ENCODE results near the gene PHACTR3. TPM values are rescaled to one million over a fixed set of nuclear protein-coding genes. Genes with fewer than 3 reads are reported as not detected.

Gene PHACTR3
- total RNA-seq, 6 donors from 2014 or later = 5.5 to 30.8 (median 11.4) TPM

DNA sequence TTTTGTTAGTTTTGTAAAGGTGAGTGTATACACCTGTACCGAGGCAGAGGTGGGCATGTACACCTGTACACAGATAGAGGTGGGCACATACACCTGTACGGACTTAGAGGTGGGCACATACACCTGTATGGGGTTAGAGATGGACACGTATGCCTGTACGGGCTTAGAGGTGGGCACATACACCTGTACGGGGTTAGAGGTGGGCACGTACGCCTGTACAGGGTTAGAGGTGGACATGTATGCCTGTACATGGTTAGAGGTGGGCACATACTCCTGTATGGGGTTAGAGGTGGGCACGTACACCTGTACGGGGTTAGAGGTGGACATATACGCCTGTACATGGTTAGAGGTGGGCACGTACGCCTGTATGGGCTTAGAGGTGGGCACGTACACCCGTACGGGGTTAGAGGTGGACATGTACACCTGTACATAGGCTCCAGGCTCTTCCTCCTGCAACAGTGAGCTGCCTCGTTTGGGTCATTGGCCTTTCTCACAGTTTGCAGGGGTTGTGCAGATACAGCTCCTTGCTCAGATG, 63.7 kb downstream of the PHACTR3 start:
- no peak for TF ChIP-seq POLR2AphosphoS5 (IDR thresholded peaks at IDR 0.05)
- no peak for TF ChIP-seq EP300 (IDR thresholded peaks at IDR 0.05)
- no peak for TF ChIP-seq POLR2A (IDR thresholded peaks at IDR 0.05)
- TF ChIP-seq, protein P1, sequence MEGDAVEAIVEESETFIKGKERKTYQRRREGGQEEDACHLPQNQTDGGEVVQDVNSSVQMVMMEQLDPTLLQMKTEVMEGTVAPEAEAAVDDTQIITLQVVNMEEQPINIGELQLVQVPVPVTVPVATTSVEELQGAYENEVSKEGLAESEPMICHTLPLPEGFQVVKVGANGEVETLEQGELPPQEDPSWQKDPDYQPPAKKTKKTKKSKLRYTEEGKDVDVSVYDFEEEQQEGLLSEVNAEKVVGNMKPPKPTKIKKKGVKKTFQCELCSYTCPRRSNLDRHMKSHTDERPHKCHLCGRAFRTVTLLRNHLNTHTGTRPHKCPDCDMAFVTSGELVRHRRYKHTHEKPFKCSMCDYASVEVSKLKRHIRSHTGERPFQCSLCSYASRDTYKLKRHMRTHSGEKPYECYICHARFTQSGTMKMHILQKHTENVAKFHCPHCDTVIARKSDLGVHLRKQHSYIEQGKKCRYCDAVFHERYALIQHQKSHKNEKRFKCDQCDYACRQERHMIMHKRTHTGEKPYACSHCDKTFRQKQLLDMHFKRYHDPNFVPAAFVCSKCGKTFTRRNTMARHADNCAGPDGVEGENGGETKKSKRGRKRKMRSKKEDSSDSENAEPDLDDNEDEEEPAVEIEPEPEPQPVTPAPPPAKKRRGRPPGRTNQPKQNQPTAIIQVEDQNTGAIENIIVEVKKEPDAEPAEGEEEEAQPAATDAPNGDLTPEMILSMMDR (IDR thresholded peaks at IDR 0.05) = no peak
- no peaks in the 10 kb centered on the region for H3K27me3 ChIP-seq
- H3K4me3 ChIP-seq = no peak overlapping the region
- no peak overlapping the region for H3K27ac ChIP-seq
- no peak for DNase-seq
- no peaks in the 10 kb centered on the region for H3K36me3 ChIP-seq
- 77 to 89% methylated on average over 16 of the region's 16 CpGs for WGBS, 2 donors
- no peaks in the 10 kb centered on the region for H3K9me3 ChIP-seq
- H3K4me1 ChIP-seq = no peaks in the 10 kb centered on the region
- ATAC-seq (ENCODE audit: low FRiP score in 2 of 2) = no peak

DNA sequence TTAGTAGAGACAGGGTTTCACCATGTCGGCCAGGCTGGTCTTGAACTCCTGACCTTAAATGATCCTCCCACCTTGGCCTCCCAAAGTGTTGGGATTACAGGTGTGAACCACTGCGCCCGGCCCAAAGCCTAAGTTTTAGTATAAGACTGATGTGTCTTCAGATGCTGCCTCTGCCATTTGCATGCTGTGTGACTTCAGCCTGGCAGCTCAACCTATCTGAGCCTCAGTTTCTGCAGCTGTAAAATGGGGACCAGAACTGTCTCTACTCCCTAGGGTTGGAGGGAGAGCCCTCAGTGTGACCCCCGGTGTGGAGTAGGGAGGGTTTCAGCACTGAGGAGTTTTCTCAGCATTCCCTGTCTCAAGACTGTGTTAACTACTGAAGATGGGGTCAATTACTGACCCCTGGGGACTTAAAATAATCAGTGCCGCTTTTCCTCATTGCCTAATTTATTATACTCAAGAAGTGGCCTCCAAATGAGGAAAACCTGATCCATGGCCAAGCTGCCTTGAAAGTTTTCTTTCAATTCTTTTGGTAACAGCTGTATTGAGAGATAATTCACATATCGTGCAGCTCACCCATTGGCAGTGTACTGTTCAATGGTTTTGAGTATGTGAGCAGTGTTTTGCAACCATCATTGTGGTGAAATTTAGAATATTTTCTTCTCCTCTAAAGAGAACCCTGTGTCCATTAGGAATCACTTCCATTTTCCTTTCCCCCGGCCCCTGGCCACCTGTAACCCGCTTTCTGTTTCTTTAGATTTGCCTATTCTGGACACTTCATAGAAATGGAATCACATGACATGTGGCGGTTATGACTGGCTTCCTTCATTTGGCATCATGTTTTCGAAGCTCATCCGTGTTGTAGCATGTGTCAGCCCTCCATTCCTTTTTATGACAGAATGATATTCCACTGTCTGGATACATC, 64.8 kb downstream of the PHACTR3 start:
- Histone ChIP-seq H3K36me3 (no peaks in the 10 kb centered on the region), H3K27me3 (no peaks in the 10 kb centered on the region), H3K4me3 (no peak overlapping the region), H3K9me3 (no peaks in the 10 kb centered on the region), H3K4me1 (no peaks in the 10 kb centered on the region), H3K27ac (no peak overlapping the region)
- 86 to 90% methylated on average over 10 to 11 of the region's 11 CpGs for WGBS, 2 donors
- DNase-seq = no peak
- no peak for TF ChIP-seq EP300 (IDR thresholded peaks at IDR 0.05)
- ATAC-seq (ENCODE audit: low FRiP score in 2 of 2) = no peak

DNA sequence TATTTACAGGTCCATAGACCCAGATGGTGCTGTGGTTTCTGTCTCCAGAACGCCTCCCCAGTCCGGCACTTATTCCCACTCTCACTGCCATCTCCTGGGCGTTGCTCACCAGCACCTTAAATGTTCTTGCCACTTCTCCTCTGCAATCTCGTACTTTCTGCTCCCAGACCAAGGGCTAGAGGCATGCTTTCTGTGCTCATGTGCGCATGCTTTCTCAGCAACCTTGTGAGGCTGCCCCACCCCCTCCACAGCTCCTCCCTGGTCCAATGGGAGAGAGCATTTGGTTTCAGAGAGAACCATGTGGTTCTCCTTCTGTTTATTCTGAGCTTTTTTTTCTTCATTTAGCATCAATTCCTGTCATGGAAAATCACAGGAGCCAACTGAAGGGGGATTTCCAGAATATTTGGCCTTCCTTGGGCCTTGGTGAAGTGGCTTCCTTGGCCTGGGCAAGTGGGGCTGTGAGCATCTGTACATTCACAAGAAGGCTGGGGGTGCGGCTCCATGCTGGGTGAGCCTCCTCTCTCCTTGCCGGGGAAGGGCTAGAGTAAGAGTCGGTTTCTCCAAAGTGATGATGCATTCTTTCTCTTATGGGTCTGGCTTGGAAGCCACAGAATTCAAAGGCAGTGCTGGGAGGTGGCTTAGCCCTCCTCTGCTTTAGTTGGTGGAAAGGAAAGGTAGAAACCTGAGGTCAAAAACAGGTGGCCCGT, 66.6 kb downstream of the PHACTR3 start:
- H3K9me3 ChIP-seq = no peaks in the 10 kb centered on the region
- no peaks in the 10 kb centered on the region for H3K36me3 ChIP-seq
- TF ChIP-seq, protein P1 (IDR thresholded peaks at IDR 0.05) = no peak
- TF ChIP-seq POLR2AphosphoS5 (IDR thresholded peaks at IDR 0.05) (no peak), EP300 (IDR thresholded peaks at IDR 0.05) (no peak), POLR2A (IDR thresholded peaks at IDR 0.05) (no peak)
- ATAC-seq (ENCODE audit: low FRiP score in 2 of 2) (no peak), DNase-seq (no peak)
- no peaks in the 10 kb centered on the region for H3K27me3 ChIP-seq
- WGBS, 2 donors = 75 to 77% methylated on average over 9 of the region's 9 CpGs
- no peak overlapping the region for H3K27ac ChIP-seq
- H3K4me3 ChIP-seq = no peak overlapping the region
- H3K4me1 ChIP-seq = no peaks in the 10 kb centered on the region

DNA sequence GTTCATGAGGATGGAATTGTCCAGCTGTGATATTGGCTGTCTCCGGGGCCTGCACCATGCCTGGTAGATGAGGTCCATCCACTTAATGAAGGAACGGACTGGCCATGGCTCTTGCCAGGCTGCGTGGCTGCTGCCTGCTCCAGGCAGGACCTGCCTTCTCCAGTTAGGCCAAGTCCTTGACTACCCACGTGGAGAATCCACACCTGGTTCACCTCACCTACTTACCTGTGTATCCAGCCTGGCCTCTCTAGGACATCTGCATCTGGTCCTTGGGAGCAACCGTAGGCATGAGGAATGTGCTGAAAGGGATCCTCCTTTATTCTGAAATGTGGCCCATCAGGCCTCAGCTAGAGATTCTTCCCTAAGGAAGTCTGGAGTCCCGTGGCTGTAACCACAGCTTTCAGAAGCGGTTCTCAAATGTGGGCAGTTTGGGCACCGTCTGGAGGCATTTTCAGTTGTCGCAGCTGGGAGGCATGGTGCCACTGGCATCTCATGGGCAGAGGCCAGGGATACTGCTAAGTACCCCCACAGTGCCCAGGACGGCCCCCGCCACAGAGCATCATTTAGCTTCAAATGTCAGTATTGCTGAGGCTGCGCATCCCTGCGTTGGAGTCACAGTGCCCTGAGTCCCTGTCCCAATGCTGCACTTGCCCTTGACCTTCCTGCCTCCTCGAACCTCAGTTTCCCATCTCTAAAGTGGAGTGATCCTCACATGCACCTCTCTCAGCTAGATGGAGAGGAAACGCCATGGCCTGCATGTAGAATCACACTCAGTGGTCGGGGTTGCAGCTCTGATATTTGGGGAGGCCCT, 67.5 kb downstream of the PHACTR3 start:
- DNase-seq (no peak), ATAC-seq (ENCODE audit: low FRiP score in 2 of 2) (no peak)
- H3K27me3 ChIP-seq = no peaks in the 10 kb centered on the region
- no peaks in the 10 kb centered on the region for H3K9me3 ChIP-seq
- WGBS, 2 donors = 77 to 89% methylated on average over 16 of the region's 16 CpGs
- H3K27ac ChIP-seq = no peak overlapping the region
- H3K4me3 ChIP-seq = no peak overlapping the region
- H3K4me1 ChIP-seq = no peaks in the 10 kb centered on the region
- TF ChIP-seq POLR2A (IDR thresholded peaks at IDR 0.05) (no peak), EP300 (IDR thresholded peaks at IDR 0.05) (no peak), POLR2AphosphoS5 (IDR thresholded peaks at IDR 0.05) (no peak)
- TF ChIP-seq, protein P1 (IDR thresholded peaks at IDR 0.05) = no peak
- H3K36me3 ChIP-seq = no peaks in the 10 kb centered on the region
